Bronchial epithelial cell (primary cell): ENCODE data around the gene TMIGD1. TPM values are rescaled to one million over a fixed set of nuclear protein-coding genes. Genes with fewer than 3 reads are reported as not detected.

ENCODE experiments used
- DNase-seq: peaks from one replicate; pipeline ENCODE4 v3.0.0-alpha.2; 2010; ENCODE audit warnings: low read depth
- FAIRE-seq: peaks from 2 replicates; lab custom pipeline; 2011; peaks lifted over from hg19 to GRCh38; lab: Jason Lieb, UNC
- H3K27me3 ChIP-seq: 2 replicates; pipeline ENCODE4 v1.5.1; 2011; ENCODE audit warnings: low read length; ENCODE audit not compliant: control insufficient read depth, insufficient read depth
- H3K36me3 ChIP-seq: 2 replicates; pipeline ENCODE4 v1.5.1; 2011; ENCODE audit warnings: low read length; ENCODE audit not compliant: control insufficient read depth, insufficient read depth
- H3K4me3 ChIP-seq: 2 replicates; pipeline ENCODE4 v1.5.1; 2011; ENCODE audit warnings: mild to moderate bottlenecking, low read depth, low read length, control low read depth
- CTCF ChIP-seq: IDR thresholded peaks from 2 replicates; pipeline ENCODE4 v1.5.1; 2011; ENCODE audit warnings: mild to moderate bottlenecking, moderate library complexity, low read length, control low read depth, inconsistent platforms; ENCODE audit not compliant: insufficient read depth, severe bottlenecking
- total RNA-seq: library from RNA; depleted of rRNA; stranded (reverse); fragments of >200 nt; gene quantifications from 2 replicates; pipeline ENCODE4 v1.2.1, GENCODE V29; 2014

TMIGD1 gene
- total RNA-seq, 1 donor from 2014 or later = not detected

- no peak for FAIRE-seq
- Histone ChIP-seq H3K36me3 (no peaks in the 10 kb centered on the region), H3K4me3 (no peak overlapping the region), H3K27me3 (no peaks in the 10 kb centered on the region)
- DNase-seq = no peak
- TF ChIP-seq CTCF = no peak
Measured at GRCh38 chr17:30341703-30342249, 7.9 kb upstream of the TMIGD1 start.

GRCh38 chr17:30340801-30341356 is 7.0 kb upstream of the TMIGD1 start:
- no peak for TF ChIP-seq CTCF
- no peak for FAIRE-seq
- H3K36me3 ChIP-seq = no peaks in the 10 kb centered on the region
- DNase-seq = no peak
- no peak overlapping the region for H3K4me3 ChIP-seq
- no peaks in the 10 kb centered on the region for H3K27me3 ChIP-seq

GRCh38 chr17:30339086-30339485 is 5.2 kb upstream of the TMIGD1 start:
- Histone ChIP-seq H3K4me3 (no peak overlapping the region), H3K36me3 (no peaks in the 10 kb centered on the region), H3K27me3 (no peaks in the 10 kb centered on the region)
- DNase-seq (no peak), FAIRE-seq (no peak)
- TF ChIP-seq CTCF = no peak

- Histone ChIP-seq H3K4me3 (no peak overlapping the region), H3K27me3 (no peaks in the 10 kb centered on the region), H3K36me3 (no peaks in the 10 kb centered on the region)
- no peak for DNase-seq
- no peak for TF ChIP-seq CTCF
- no peak for FAIRE-seq
Measured at GRCh38 chr17:30337393-30337999, 3.6 kb upstream of the TMIGD1 start.

GRCh38 chr17:30336369-30337171 is 2.7 kb upstream of the TMIGD1 start:
- Histone ChIP-seq H3K27me3 (no peaks in the 10 kb centered on the region), H3K4me3 (no peak overlapping the region), H3K36me3 (no peaks in the 10 kb centered on the region)
- DNase-seq = peak; percentile 68
- no peak for FAIRE-seq
- TF ChIP-seq CTCF = peak; percentile 63
